ENCODE data around the gene ATP11C.

ATP11C gene

GRCh38 chrX:139801397-139801813, 131.4 kb downstream of the ATP11C start:
- peak; percentile 21 for DNase-seq

GRCh38 chrX:139798701-139799100, 134.2 kb downstream of the ATP11C start:
- DNase-seq, result no peak

- DNase-seq, result no peak
These were observed 137.7 kb downstream of the ATP11C start for GRCh38 chrX:139795196-139795595.

GRCh38 chrX:139787601-139788000, 145.3 kb downstream of the ATP11C start:
- DNase-seq, result no peak

GRCh38 chrX:139784807-139785206, 148.0 kb downstream of the ATP11C start:
- no peak for DNase-seq

- DNase-seq, result no peak
These were observed 148.9 kb downstream of the ATP11C start for GRCh38 chrX:139783959-139784358.

GRCh38 chrX:139783030-139783429, 149.8 kb downstream of the ATP11C start:
- DNase-seq, result no peak

GRCh38 chrX:139776599-139776998, 156.3 kb downstream of the ATP11C start:
- DNase-seq, result no peak

- DNase-seq, result no peak
These were observed 162.5 kb downstream of the ATP11C start for GRCh38 chrX:139770366-139770765.

- no peak for DNase-seq
These were observed 166.3 kb downstream of the ATP11C start for GRCh38 chrX:139766545-139766983.

- DNase-seq, result no peak
These were observed 170.3 kb downstream of the ATP11C start for GRCh38 chrX:139762400-139763183.

GRCh38 chrX:139759637-139760036, 173.2 kb downstream of the ATP11C start:
- DNase-seq, result peak; percentile 5

GRCh38 chrX:139758809-139759208, 174.0 kb downstream of the ATP11C start:
- DNase-seq, result no peak

GRCh38 chrX:139758250-139758649, 174.6 kb downstream of the ATP11C start:
- DNase-seq, result no peak

- DNase-seq, result no peak
These were observed 181.8 kb downstream of the ATP11C start for GRCh38 chrX:139751053-139751452.

- no peak for DNase-seq
These were observed 182.5 kb downstream of the ATP11C start for GRCh38 chrX:139750390-139750789.

- DNase-seq, result no peak
These were observed 193.7 kb downstream of the ATP11C start for GRCh38 chrX:139739138-139739537.

GRCh38 chrX:139738581-139738980, 194.3 kb downstream of the ATP11C start:
- DNase-seq, result no peak

GRCh38 chrX:139736151-139736550, 196.7 kb downstream of the ATP11C start:
- DNase-seq, result no peak

- no peak for DNase-seq
These were observed 197.9 kb downstream of the ATP11C start for GRCh38 chrX:139734996-139735395.

GRCh38 chrX:139725720-139726119, 207.1 kb downstream of the ATP11C start:
- DNase-seq, result no peak

GRCh38 chrX:139724626-139725025, 208.2 kb downstream of the ATP11C start:
- no peak for DNase-seq

- no peak for DNase-seq
These were observed 211.9 kb downstream of the ATP11C start for GRCh38 chrX:139720979-139721378.

- no peak for DNase-seq
These were observed 212.7 kb downstream of the ATP11C start for GRCh38 chrX:139720136-139720535.

GRCh38 chrX:139708067-139708466, 224.8 kb downstream of the ATP11C start, which contains the start of gene MCF2:
Gene MCF2, minus strand, starts transcription at chrX:139708167. Its CDS starts 56,423 bp downstream, at chrX:139651744.
- DNase-seq, result no peak
